HL-60 (cell line): Measurements from ENCODE around the gene LRRC46.

ENCODE experiments used
- DNase-seq, 2 experiments: peaks; one replicate each; pipeline ENCODE4 v3.0.0-alpha.2; 2010 to 2020; ENCODE audit warnings: low read depth in 1 of 2, low spot score in 1 of 2
- H3K27ac ChIP-seq: fragments of 250-450 bp; sonication (Bioruptor Pico); replicated peaks from 2 replicates; pipeline ENCODE4 v1.5.1; 2020; ENCODE audit warnings: mild to moderate bottlenecking, moderate library complexity
- H3K27me3 ChIP-seq: fragments of 250-450 bp; sonication (Bioruptor Pico); 2 replicates; pipeline ENCODE4 v1.5.1; 2021; ENCODE audit warnings: mild to moderate bottlenecking, moderate library complexity; ENCODE audit not compliant: insufficient read depth, poor library complexity, severe bottlenecking
- H3K4me3 ChIP-seq: replicated peaks from 2 replicates; pipeline ENCODE4 v1.5.1; 2011; ENCODE audit warnings: mild to moderate bottlenecking, control low read depth, low read length; ENCODE audit not compliant: insufficient read depth
- GABPA ChIP-seq: IDR thresholded peaks from 2 replicates; pipeline ENCODE4 v1.6.1; 2012; ENCODE audit warnings: low read depth
- POLR2AphosphoS5 ChIP-seq: IDR thresholded peaks from 2 replicates; pipeline ENCODE4 v1.6.1; 2012; ENCODE audit warnings: low read depth
- REST ChIP-seq: IDR thresholded peaks from 2 replicates; pipeline ENCODE4 v1.6.1; 2012; ENCODE audit warnings: low read depth; ENCODE audit not compliant: insufficient replicate concordance
- SPI1 ChIP-seq: IDR thresholded peaks from 2 replicates; pipeline ENCODE4 v1.6.1; 2012; ENCODE audit warnings: low read depth, mild to moderate bottlenecking, borderline replicate concordance
- TF ChIP-seq, protein P1 (sequence below): IDR thresholded peaks from one replicate; pipeline ENCODE4 v1.5.1; 2011; ENCODE audit warnings: low read length, control low read depth, inconsistent platforms; ENCODE audit not compliant: insufficient read depth

The LRRC46 gene

GRCh38 chr17:47844814-47845715 lies 13.6 kb downstream of the LRRC46 start:
- DNase-seq, result no peak
- Histone ChIP-seq H3K4me3 (no peak overlapping the region), H3K27me3 (peaks cover 42% of the 10 kb centered on the region), H3K27ac (no peak overlapping the region)
- TF ChIP-seq SPI1, result no peak
- TF ChIP-seq REST, result no peak
- no peak for TF ChIP-seq GABPA
- TF ChIP-seq, protein P1, sequence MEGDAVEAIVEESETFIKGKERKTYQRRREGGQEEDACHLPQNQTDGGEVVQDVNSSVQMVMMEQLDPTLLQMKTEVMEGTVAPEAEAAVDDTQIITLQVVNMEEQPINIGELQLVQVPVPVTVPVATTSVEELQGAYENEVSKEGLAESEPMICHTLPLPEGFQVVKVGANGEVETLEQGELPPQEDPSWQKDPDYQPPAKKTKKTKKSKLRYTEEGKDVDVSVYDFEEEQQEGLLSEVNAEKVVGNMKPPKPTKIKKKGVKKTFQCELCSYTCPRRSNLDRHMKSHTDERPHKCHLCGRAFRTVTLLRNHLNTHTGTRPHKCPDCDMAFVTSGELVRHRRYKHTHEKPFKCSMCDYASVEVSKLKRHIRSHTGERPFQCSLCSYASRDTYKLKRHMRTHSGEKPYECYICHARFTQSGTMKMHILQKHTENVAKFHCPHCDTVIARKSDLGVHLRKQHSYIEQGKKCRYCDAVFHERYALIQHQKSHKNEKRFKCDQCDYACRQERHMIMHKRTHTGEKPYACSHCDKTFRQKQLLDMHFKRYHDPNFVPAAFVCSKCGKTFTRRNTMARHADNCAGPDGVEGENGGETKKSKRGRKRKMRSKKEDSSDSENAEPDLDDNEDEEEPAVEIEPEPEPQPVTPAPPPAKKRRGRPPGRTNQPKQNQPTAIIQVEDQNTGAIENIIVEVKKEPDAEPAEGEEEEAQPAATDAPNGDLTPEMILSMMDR, result no peak
- no peak for TF ChIP-seq POLR2AphosphoS5

DNA sequence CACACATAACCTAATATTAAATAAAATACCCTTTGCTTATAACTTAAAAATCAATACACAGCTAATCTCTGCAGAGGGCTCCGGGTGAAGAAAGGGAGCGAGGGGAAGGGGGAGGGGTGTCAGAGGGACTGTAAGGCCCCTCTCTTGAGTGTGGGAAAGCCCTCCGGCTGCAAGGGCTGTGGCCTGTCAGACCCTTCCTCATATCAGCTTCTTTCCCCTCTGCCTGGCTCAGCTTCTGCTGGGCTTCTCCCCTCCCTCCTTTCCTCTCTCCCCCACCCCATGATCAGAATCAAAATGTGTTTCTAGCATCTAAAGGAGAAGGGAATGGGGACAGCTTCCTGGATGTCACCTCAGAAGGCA lies 14.2 kb downstream of the LRRC46 start:
- TF ChIP-seq, protein P1, result no peak
- TF ChIP-seq POLR2AphosphoS5 (no peak), REST (no peak), GABPA (no peak), SPI1 (no peak)
- Histone ChIP-seq H3K27me3 (peaks cover 49% of the 10 kb centered on the region), H3K27ac (no peak overlapping the region)

DNA sequence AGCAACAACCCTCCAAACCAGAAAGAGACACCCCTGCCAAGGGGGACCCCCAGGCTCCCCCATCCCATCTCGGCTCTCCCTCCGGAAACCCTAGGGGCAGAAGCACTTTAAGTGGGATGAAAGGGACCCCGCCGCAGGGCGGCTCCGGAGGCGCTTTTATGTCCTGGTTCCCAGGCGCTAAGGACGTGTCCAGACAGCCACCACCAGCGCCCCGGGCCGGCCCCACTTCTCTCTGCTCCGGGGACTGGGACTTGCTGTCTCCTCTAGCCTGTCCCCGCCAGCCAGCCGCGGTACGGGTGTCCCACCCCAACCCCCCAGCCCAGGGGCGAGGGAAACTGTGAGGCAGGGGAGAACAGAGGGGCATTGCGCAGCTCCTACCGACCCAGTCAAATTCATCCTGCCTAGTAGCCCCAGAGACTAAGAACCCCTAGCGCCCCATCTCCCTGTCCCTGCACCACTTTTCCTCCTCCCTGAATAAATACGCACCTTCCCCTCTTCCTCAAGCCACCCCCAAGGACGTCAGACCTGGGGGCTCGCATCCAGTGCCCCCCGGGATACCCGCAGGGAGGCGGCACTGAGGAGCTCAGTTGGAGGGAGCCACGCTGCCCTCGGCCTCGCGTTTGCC lies 15.4 kb downstream of the LRRC46 start:
- Histone ChIP-seq H3K27ac (no peak overlapping the region), H3K27me3 (peaks cover 60% of the 10 kb centered on the region), H3K4me3 (no peak overlapping the region)
- TF ChIP-seq POLR2AphosphoS5 (no peak), REST (no peak), SPI1 (no peak), GABPA (no peak)
- TF ChIP-seq, protein P1, result no peak
- DNase-seq, result no peak

More for the DNA sequence above, 14.2 kb downstream of the LRRC46 start:
- no peak overlapping the region for H3K4me3 ChIP-seq
- DNase-seq, result no peak
